GM18508 (cell line): ENCODE results near the gene HNRNPF.
"Not testable (repeated sequence)": the region's sequence is repeated elsewhere in the genome, so short reads cannot be mapped to it uniquely, and the experiment has no call there.

Source experiments
- ATAC-seq: cut with Tn5 transposase; IDR thresholded peaks from one replicate; pipeline ENCODE4 v1.9.1; 2021; ENCODE audit warnings: moderate number of reproducible peaks; ENCODE audit not compliant: insufficient read depth, unreplicated experiment

Gene HNRNPF

GRCh38 chr10:43399320-43400310 lies 9.4 kb downstream of the HNRNPF start:
- no peak for ATAC-seq

DNA sequence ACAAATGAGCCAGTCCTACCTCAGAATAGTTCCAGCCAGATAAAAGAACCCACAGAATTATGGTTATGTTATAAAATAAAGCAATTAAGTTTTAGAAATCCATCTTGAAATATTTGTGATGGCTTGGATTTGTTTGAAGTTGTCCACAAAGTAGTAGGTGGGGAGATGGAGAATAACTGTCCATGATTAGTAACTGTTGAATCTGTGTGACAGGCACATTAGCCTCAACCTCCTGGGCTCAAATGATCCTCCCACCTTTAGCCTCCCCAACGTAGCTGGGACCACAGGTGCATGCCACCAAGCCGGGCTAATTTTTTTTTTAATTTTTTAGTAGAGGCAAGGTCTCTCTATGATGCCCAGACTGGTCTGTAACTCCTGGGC lies 10.1 kb downstream of the HNRNPF start:
- no peak for ATAC-seq

DNA sequence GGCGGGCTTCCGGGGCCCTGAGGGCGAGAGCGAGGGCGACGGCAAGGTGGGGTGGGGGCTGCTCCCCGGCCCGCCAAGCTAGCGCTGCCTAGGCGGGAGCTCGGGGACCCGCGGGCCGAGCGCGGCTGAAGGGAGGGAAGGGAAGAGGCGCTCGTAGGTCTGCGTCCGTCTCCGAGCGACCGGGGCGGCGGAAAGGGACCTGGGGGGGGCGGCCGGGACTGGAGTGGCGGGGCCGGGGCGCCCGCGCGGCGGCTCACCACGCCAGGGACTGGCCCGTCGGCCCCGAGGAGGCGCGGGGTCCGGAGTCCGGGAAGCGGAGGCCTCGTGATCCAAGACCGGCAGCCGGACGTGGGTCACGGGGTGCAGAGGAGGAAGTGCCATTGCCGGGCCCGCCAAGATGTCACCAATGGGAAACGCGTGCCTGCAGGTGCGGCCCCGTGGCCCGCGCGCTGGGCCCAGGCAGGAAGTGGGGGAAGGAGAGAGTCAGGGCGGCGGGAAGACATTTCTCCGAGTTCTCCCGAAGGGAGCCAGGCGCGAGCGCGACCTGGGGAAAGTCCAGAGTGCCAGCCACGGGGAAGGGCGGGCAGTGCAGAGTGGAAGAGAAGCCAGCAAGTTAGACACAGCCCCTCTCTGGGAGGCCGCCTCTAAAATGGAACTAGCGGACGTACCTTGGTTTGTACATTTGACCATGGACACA lies 11.9 kb downstream of the HNRNPF start:
- peak; percentile 73 for ATAC-seq

GRCh38 chr10:43396061-43396927 lies 12.7 kb downstream of the HNRNPF start:
- ATAC-seq: peak; percentile 4

GRCh38 chr10:43395571-43396060 lies 13.4 kb downstream of the HNRNPF start:
- no peak for ATAC-seq

DNA sequence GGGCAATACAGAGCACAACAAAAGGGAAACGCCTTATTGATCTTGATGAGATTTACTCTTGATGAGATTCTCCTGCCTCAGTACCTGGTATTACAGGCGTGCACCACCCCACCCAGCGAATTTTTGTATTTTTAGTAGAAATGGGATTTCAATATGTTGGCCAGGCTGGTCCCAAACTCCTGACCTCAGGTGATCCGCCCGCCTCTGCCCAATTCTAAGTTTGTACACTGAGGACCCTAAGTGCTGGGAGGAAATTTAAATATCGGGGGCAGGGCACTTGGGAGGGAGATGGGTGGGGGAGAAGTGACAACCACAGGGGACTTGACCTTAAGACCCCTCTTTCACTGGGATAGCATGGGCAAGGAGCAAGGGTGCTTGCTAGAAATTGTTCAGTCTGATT lies 14.1 kb downstream of the HNRNPF start:
- ATAC-seq: no peak

DNA sequence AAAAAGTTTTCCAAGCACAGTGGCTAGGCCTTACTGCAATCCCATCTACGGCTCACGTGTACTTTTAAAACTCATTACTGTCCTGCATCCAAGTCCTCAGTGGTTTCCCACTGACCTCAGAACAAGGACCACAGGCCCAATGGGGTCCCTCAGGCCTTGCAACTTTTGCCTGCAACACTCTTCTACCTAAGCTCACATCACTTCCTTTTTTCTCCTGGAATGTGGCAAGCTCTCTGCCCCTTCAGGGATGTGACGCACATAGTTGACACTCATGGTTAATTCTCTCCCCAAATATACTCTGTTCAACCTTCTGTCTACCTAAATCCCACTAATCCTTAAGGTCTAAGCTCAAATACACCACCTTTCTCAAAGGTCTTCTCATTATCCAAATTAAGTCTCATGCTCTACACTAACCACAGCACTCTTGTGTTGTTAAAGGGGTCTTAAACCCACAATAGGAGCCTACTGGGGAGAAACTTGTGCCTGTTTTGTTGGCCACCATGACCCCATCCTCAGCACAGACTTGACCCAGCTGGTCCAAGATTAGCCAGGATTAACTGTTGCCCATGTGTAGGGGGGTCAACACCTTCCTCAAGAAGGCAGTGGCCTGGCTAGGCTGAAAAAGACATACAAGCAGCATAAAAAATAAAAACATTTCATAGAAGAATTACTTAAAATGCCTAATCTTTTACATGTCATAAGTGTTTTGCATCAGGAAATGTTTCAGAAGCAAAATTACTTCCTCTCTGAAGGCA lies 15.2 kb downstream of the HNRNPF start:
- ATAC-seq: no peak

GRCh38 chr10:43393186-43393585 lies 15.8 kb downstream of the HNRNPF start:
- ATAC-seq: not testable (repeated sequence)

GRCh38 chr10:43392748-43393147 lies 16.2 kb downstream of the HNRNPF start:
- ATAC-seq: no peak

- ATAC-seq: no peak
Measured at GRCh38 chr10:43391496-43391895, 17.5 kb downstream of the HNRNPF start.

DNA sequence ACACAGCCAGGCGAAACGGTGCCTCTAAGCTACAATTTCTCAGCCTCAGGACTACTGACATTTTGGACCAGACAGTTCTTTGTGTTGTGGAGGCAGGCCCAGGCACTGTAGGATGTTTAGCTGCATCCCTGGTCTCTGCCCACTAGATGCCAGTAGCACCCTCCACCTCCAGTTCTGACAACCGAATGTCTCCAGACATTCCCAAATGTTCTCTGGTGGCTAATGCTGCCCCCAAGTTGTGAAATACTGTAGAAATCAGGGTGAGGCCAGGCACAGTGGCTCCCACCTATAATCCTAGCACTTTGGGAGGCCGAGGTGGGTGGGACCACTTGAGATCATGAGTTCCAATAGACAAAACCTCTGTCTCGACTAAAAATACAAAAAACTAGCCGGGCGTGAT lies 18.2 kb downstream of the HNRNPF start:
- no peak for ATAC-seq

GRCh38 chr10:43390333-43390732 lies 18.7 kb downstream of the HNRNPF start:
- ATAC-seq: no peak

DNA sequence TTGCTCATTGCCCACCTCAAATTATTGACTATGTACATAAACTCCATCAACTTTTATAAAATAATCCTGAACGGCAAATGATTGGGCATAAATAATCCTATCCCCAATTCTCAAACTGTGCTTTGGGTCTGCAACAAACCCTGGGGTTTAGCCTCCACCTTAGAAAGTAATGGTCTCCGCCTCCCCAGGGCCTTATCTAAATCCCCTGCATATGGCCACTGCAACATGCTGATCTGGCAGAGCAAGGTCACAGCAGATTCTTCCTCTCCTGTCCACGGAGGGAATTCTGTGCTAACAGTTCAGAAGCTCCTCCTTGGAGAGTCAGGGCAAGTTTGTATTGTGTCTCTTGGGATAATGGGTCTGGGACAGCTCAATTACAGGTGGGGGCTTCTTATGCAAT lies 19.1 kb downstream of the HNRNPF start:
- no peak for ATAC-seq

DNA sequence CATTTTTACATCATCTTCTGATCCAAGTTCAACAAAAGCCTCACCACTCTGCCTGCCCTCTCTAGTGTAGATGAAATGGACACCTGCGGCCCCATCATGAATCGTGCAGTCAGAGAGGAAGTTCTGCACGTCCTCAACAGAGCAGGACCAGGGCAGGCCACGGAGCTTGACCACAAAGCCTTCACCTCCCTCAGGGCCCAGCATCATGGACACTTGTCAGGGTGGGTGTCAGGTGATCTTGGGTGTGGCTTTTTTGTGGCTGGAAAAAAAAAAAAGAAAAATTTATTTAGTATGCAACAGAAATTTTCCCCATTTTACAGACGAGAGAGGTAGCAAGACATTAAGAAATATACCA lies 21.3 kb downstream of the HNRNPF start:
- ATAC-seq: no peak

- no peak for ATAC-seq
Measured at GRCh38 chr10:43386981-43387677, 21.9 kb downstream of the HNRNPF start.

DNA sequence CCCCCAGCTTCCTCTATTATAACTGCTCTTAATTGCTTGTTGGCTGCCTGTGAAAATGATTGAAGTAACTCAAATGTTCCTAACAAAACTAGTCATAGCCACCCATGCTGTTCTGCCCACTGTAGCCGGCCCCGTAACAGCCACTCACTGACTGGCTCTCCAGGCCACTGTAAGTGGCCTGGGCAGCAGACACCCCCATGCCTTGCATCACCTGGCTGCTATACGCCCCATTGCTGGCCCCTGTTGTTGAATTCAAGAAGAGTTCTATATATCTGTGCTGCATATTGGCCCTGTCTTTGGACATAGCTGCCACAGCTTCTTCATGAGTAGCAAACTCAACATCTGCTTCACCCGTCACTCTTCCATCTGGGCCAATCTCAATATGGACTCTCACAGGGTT lies 22.4 kb downstream of the HNRNPF start:
- no peak for ATAC-seq

GRCh38 chr10:43385412-43386004 lies 23.5 kb downstream of the HNRNPF start:
- no peak for ATAC-seq

DNA sequence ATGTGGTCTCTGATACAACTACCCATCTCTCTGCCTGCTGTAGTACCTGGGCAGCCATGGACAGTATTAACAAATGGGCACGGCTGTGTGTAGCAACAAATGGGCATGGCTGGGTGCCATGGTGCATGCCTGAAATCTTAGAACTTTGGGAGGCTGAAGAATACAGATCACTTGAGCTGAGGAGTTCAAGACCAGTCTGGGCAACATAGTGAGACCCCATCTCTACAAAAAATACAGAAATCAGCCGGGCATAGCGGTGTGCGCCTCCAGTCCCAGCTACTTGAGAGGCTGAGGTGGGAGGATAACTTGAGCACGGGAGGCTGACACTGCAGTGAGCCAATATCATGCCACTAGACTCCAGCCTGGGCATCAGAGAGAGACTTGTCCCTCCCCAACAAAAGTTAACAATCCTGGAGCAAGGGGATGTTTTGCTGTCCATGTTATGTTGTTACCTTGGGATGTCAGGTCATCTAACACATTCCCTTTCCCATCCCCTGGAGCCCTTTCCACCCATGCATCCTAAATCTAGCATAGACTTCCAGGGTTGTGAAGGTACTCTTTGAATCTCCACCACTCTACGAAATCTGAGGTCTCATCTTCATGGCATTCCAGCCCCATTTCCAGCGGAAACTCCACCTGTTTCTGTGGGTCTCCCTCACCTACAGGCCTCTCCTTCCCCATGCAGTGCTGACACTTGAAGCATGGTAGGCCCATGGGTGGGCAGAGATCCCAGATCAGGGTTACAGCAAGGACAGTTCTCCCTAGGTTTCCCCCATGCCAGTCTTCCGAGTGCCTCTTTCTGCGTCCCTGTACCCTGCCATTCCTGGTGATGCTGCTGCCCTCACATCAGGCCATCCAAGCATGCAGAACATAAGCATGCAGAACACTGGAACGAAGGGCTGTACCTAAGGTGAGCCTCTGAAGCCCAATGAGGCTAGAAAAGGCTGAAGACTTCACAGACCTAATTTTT lies 24.4 kb downstream of the HNRNPF start:
- ATAC-seq: no peak
